RWPE2 (cell line): Measurements from ENCODE around the gene MFSD6.
"Not testable (repeated sequence)": the region's sequence is repeated elsewhere in the genome, so short reads cannot be mapped to it uniquely, and the experiment has no call there.

ENCODE experiments used
- ATAC-seq: fragments of 200-7000 bp; cut with Tn5 transposase; 3 replicates; pipeline ENCODE4 v1.9.1; 2021; ENCODE audit warnings: low read depth
- DNase-seq: peaks from one replicate; pipeline ENCODE4 v3.0.0-alpha.2; 2020; ENCODE audit warnings: low spot score
- H3K27ac ChIP-seq: fragments of 450-650 bp; 2 replicates; pipeline ENCODE4 v1.5.1; 2017; ENCODE audit warnings: mild to moderate bottlenecking; ENCODE audit not compliant: poor library complexity, severe bottlenecking
- H3K27me3 ChIP-seq: fragments of 250-450 bp; sonication (Bioruptor Pico); 2 replicates; pipeline ENCODE4 v1.5.1; 2021; ENCODE audit warnings: mild to moderate bottlenecking, moderate library complexity; ENCODE audit not compliant: insufficient read depth, poor library complexity, severe bottlenecking
- H3K36me3 ChIP-seq: fragments of 250-450 bp; sonication (Bioruptor Pico); 2 replicates; pipeline ENCODE4 v1.5.1; 2020; ENCODE audit warnings: low read depth, mild to moderate bottlenecking, moderate library complexity
- H3K4me1 ChIP-seq: fragments of 250-450 bp; sonication (Bioruptor Pico); 2 replicates; pipeline ENCODE4 v1.5.1; 2021; ENCODE audit warnings: mild to moderate bottlenecking, moderate library complexity; ENCODE audit not compliant: insufficient read depth, poor library complexity, severe bottlenecking
- H3K4me3 ChIP-seq: fragments of 250-450 bp; sonication (Bioruptor Pico); 2 replicates; pipeline ENCODE4 v1.5.1; 2021; ENCODE audit warnings: mild to moderate bottlenecking, moderate library complexity; ENCODE audit not compliant: severe bottlenecking
- H3K9me3 ChIP-seq: fragments of 250-450 bp; sonication (Bioruptor Pico); 2 replicates; pipeline ENCODE4 v1.5.1; 2021; ENCODE audit warnings: mild to moderate bottlenecking, moderate library complexity; ENCODE audit not compliant: severe bottlenecking
- TF ChIP-seq, protein P1 (sequence below): fragments of 450-650 bp; IDR thresholded peaks from one replicate; pipeline ENCODE4 v1.5.1; 2017; ENCODE audit warnings: mild to moderate bottlenecking, moderate library complexity; ENCODE audit not compliant: poor library complexity, severe bottlenecking

Gene MFSD6

DNA sequence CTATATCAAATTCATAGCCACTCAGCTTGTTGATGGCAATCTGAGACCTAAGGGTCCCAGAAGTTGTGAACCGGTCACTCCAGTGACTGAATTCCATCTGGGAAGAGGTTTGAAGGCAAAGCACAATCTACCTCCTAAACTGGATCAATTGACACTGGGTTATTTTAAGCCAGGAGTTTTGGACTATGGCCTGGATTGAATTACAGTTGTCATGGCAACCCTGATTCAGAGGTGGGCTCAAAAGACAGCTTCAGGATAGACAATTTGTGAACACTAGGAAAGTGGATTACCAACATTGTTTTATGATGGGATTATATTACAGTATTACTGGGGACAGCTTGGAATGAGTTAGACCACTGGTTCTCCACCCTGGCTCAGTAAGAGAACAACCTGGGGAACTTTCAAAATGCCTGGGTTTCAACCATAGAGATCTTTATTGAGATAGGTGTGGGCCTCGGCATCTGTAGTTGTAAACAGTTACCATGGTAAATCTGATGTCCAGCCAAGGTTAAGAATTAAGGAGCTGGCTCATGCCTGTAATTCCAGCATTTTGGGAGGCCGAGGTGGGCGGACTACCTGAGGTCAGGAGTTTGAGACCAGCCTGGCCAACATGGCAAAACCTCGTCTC is 58.8 kb downstream of the MFSD6 start:
- Histone ChIP-seq H3K27me3 (no peaks in the 10 kb centered on the region), H3K9me3 (no peaks in the 10 kb centered on the region), H3K4me3 (no peak overlapping the region), H3K36me3 (0 out of 2 replicates have a peak, but pooled peaks cover 3% of the 10 kb centered on the region), H3K4me1 (peaks cover 31% of the 10 kb centered on the region), H3K27ac (no peak overlapping the region)
- TF ChIP-seq, protein P1, sequence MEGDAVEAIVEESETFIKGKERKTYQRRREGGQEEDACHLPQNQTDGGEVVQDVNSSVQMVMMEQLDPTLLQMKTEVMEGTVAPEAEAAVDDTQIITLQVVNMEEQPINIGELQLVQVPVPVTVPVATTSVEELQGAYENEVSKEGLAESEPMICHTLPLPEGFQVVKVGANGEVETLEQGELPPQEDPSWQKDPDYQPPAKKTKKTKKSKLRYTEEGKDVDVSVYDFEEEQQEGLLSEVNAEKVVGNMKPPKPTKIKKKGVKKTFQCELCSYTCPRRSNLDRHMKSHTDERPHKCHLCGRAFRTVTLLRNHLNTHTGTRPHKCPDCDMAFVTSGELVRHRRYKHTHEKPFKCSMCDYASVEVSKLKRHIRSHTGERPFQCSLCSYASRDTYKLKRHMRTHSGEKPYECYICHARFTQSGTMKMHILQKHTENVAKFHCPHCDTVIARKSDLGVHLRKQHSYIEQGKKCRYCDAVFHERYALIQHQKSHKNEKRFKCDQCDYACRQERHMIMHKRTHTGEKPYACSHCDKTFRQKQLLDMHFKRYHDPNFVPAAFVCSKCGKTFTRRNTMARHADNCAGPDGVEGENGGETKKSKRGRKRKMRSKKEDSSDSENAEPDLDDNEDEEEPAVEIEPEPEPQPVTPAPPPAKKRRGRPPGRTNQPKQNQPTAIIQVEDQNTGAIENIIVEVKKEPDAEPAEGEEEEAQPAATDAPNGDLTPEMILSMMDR = no peak
- no peak for DNase-seq
- no peak for ATAC-seq

DNA sequence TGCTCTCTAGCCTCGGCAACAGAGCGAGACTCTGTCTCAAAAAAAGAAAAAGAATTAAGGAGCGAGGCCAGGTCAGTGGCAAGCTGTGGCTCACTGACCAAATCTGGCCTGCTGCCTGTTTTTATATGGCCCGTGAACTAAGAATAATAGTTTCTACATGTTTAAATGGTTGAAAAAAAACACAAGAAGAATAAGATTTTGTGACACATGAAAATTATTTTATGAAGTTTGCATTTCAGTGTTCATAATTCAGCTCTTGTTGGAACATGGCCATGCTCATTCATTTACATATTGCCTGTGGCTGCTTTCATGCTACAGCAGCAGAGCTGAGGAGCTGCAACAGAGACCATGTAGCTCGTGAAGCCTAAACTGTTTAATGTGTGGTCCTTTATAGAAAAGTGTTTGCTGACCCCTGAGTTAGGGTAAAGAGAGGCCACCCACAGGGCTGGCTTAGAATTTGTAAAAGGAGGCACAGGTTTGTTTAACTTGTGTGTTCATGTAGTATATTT is 59.5 kb downstream of the MFSD6 start:
- DNase-seq (no peak), ATAC-seq (no peak)
- TF ChIP-seq, protein P1 = no peak
- Histone ChIP-seq H3K36me3 (0 out of 2 replicates have a peak, but pooled peaks cover 3% of the 10 kb centered on the region), H3K4me1 (peaks cover 31% of the 10 kb centered on the region), H3K9me3 (no peaks in the 10 kb centered on the region), H3K27me3 (no peaks in the 10 kb centered on the region), H3K27ac (peak overlapping the region; percentile 51), H3K4me3 (no peak overlapping the region)

DNA sequence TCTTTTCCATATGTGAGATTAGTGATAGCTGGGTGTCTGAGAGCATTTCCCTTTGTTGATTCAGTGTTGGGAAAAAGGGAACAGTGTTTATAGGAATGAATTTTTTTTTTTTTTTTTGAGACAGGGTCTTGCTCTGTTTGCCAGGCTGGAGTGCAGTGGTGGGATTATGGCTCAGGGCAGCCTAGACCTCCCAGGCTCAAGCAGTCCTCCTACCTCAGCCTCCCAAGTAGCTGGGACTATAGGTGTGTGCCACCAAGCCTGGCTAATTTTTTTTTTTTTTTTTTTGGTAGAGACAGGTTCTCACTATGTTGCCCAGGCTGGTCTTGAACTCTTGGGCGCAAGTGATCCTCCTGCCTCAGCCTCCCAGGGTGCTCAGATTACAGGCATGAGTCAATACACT is 60.2 kb downstream of the MFSD6 start:
- not testable (repeated sequence) for H3K27me3 ChIP-seq, DNase-seq, H3K9me3 ChIP-seq, H3K4me3 ChIP-seq, ATAC-seq, H3K36me3 ChIP-seq
- Histone ChIP-seq H3K27ac (peak overlapping the region; percentile 51), H3K4me1 (peaks cover 31% of the 10 kb centered on the region)

DNA sequence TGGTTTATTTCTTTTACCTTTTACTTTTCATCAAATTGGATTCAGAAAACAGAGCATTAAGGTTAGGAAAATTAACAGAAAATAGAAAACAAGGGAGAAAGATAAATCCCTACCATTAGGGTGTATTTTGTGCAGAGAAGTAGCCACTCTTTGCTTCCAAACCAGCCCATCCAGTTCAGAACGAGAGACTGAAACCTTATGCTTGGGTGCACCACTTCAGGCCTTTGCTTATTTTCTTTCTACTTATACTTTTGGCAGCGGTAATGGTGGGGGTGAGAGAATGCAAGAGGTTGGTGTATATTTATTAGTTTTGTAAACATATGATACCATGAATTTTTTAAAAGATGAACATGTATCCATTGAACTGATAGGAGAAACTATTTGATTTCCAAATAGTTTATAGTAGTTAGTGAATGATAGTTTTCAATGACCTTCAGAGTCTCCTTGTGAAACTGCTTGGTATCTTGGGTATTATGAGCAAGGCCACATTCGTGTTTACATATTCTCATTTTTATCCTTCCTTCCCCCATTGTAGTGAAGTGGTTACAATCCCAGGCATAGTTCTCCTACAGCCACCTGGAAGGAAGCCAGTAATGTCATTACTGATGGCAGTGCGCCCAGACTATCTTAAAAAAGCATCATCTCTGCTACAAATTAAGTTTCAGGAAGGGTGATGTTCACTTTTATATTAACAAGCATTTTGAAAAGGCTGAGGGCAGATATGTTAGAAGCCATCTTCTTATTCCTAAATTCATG is 60.8 kb downstream of the MFSD6 start:
- Histone ChIP-seq H3K4me1 (peaks cover 31% of the 10 kb centered on the region), H3K27ac (peak overlapping the region; percentile 51)

DNA sequence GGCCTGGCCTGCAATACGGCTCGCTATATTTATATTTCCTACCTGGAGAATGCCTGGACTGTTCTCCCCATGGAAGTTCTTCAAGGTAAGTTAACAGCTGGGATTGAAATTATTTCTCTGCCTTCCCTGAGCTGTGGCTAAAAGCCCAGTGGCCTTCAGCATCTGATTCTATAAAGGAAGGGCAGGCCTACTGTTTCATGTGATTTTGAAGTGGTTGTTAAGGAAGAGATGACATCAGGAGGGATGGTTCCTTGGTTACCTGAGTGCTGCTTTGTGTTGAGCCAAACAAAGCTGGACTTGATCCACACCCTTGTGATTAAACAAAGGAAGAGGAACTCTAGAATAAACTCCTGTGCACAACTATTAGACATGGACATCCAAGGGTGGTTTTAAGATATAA is 61.6 kb downstream of the MFSD6 start:
- TF ChIP-seq, protein P1 = no peak
- Histone ChIP-seq H3K9me3 (no peaks in the 10 kb centered on the region), H3K27me3 (no peaks in the 10 kb centered on the region), H3K27ac (peak overlapping the region; percentile 51), H3K4me1 (peaks cover 31% of the 10 kb centered on the region), H3K36me3 (0 out of 2 replicates have a peak, but pooled peaks cover 3% of the 10 kb centered on the region), H3K4me3 (no peak overlapping the region)
- DNase-seq (no peak), ATAC-seq (peak; percentile 92)

More for the DNA sequence above, 60.8 kb downstream of the MFSD6 start:
- Histone ChIP-seq H3K4me3 (no peak overlapping the region), H3K27me3 (no peaks in the 10 kb centered on the region), H3K36me3 (0 out of 2 replicates have a peak, but pooled peaks cover 3% of the 10 kb centered on the region), H3K9me3 (no peaks in the 10 kb centered on the region)
- ATAC-seq = peak; percentile 91
- DNase-seq = no peak
- TF ChIP-seq, protein P1 = no peak
